ENCODE measurements around the gene SLITRK1. TPM values are rescaled to one million over a fixed set of nuclear protein-coding genes. Genes with fewer than 3 reads are reported as not detected.

The SLITRK1 gene
- total RNA-seq, 2 experiments from 2014 or later, result not detected

DNA sequence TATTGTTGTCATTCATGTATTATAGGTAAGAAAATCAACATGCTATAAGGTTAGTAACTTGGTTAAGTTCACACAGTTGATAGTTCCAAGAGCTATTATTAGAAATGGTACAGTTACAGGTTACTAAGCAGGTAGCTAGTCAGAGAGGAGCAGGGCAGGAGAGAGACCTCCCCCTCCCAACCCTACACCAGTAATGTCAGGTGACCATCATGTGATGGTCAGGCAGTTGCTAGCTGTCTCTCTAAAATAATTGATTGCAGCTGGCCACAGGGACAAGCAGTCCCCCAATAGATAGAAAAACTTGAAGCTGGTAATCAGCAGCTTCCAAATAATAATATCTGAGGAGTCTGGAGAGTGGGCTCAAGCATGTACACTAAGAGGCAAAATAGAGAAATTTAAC is 14.6 kb downstream of the SLITRK1 start:
- Histone ChIP-seq H3K9me3 (ENCODE audit: control insufficient read depth in 1 of 2, insufficient read depth in 1 of 2, low read length in 2 of 2) (peaks cover 0 to 7% of the 10 kb centered on the region in 2 experiments), H3K4me1 (ENCODE audit: insufficient read depth, low read length) (no peaks in the 10 kb centered on the region), H3K27me3 (ENCODE audit: control insufficient read depth in 1 of 2, insufficient read depth in 2 of 2, low read length in 2 of 2) (no peaks in the 10 kb centered on the region), H3K27ac (ENCODE audit: low read depth in 1 of 2, low read length in 2 of 2) (no peak overlapping the region), H3K4me3 (ENCODE audit: low read length) (no peak overlapping the region), H3K36me3 (ENCODE audit: insufficient read depth, low read length) (no peaks in the 10 kb centered on the region)
- Mint-ChIP-seq H3K4me1 (ENCODE audit: low read depth) (no peaks in the 10 kb centered on the region), H3K9me3 (peaks cover 3% of the 10 kb centered on the region), H3K36me3 (ENCODE audit: low read depth) (no peaks in the 10 kb centered on the region), H3K27ac (no peak overlapping the region), H3K27me3 (no peaks in the 10 kb centered on the region), H3K4me3 (no peak overlapping the region)
- ChIA-PET CTCF (no interaction called here), POLR2A (no interaction called here)
- ATAC-seq (ENCODE audit: poor library complexity), result no peak
- DNase-seq, result no peak
- no peak for TF ChIP-seq CTCF (IDR thresholded peaks at IDR 0.05)
- intact Hi-C loops (cut with DNase I, micrococcal nuclease), result no loop called here

DNA sequence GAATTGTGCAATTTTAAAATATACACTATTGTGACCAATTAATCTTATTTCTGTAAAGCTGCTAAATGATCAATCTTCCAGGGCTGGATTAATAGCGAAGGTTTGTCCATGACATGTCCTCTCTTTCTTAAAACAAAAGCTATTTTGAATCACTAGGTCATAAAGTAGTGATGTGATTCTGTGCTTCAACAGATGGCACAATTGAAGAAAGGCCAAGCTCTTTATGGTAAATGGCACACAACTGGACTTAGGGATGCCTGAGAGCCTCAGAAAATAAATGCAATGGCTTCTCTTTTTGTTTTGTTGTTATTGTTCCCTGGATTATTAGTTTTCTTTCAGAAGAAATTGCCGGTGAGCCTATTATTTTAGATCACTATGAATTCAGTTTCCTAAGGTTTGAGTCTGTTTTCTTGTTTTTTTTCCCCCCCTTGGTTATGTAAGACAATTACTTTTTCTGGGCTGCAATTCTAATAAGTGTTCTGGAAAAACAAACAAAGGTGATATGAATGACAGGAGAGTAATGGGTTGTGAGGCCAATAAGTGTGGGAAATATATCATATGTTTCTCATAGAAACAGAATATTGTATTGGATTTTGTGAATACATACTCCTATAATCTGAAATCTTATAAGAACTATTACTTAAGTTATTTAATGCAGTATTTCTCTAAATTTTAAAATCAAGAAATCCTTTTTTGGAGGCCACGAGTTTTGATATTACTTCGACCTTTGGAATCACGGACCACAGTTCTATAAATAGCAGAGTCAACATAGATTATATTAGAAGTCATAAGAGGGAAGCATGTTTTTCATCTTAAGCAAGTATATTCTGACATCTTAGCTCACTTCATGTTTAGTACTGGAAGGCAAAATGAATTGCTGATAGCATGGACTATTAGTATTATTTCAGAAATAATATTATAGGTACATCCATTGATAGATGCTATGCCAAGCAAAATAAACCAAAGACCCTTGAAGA is 16.8 kb downstream of the SLITRK1 start:
- ChIA-PET POLR2A (no interaction called here), CTCF (no interaction called here)
- Histone ChIP-seq H3K9me3 (ENCODE audit: control insufficient read depth in 1 of 2, insufficient read depth in 1 of 2, low read length in 2 of 2) (peaks cover 0 to 3% of the 10 kb centered on the region in 2 experiments), H3K27ac (ENCODE audit: low read depth in 1 of 2, low read length in 2 of 2) (no peak overlapping the region), H3K4me1 (ENCODE audit: insufficient read depth, low read length) (no peaks in the 10 kb centered on the region), H3K4me3 (ENCODE audit: low read length) (no peak overlapping the region), H3K36me3 (ENCODE audit: insufficient read depth, low read length) (no peaks in the 10 kb centered on the region), H3K27me3 (ENCODE audit: control insufficient read depth in 1 of 2, insufficient read depth in 2 of 2, low read length in 2 of 2) (no peaks in the 10 kb centered on the region)
- peaks cover 2% of the 10 kb centered on the region for H3K9me3 Mint-ChIP-seq
- no peak for DNase-seq
- intact Hi-C loops (cut with DNase I, micrococcal nuclease), result no loop called here
- H3K4me3 Mint-ChIP-seq, result no peak overlapping the region
- no peak for ATAC-seq (ENCODE audit: poor library complexity)
- no peaks in the 10 kb centered on the region for H3K27me3 Mint-ChIP-seq
- no peak overlapping the region for H3K27ac Mint-ChIP-seq
- H3K4me1 Mint-ChIP-seq (ENCODE audit: low read depth), result no peaks in the 10 kb centered on the region
- no peaks in the 10 kb centered on the region for H3K36me3 Mint-ChIP-seq (ENCODE audit: low read depth)
- TF ChIP-seq CTCF (IDR thresholded peaks at IDR 0.05), result no peak

DNA sequence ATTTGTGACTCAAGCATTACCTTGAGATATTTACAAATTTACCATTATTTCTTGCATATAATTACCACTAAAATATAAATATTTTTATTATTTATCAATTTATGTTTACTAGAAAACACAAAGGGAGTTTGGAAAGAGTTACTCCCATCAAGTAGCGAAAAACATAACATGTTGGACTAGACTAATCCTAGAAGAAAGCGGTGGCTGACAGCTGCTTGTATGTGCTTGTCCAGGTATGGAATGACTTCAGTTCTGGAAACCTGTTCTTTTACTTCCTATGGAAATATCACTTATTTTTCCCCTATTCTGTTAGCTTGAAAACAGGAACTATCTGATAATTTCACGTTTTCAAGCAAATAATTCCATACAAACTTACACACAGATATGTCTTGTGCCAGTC is 28.5 kb downstream of the SLITRK1 start:
- Mint-ChIP-seq H3K27ac (no peak overlapping the region), H3K4me3 (no peak overlapping the region), H3K4me1 (ENCODE audit: low read depth) (no peaks in the 10 kb centered on the region), H3K27me3 (no peaks in the 10 kb centered on the region), H3K9me3 (no peaks in the 10 kb centered on the region), H3K36me3 (ENCODE audit: low read depth) (no peaks in the 10 kb centered on the region)
- Histone ChIP-seq H3K27me3 (ENCODE audit: control insufficient read depth in 1 of 2, insufficient read depth in 2 of 2, low read length in 2 of 2) (no peaks in the 10 kb centered on the region), H3K36me3 (ENCODE audit: insufficient read depth, low read length) (no peaks in the 10 kb centered on the region), H3K27ac (ENCODE audit: low read depth in 1 of 2, low read length in 2 of 2) (no peak overlapping the region), H3K4me1 (ENCODE audit: insufficient read depth, low read length) (no peaks in the 10 kb centered on the region), H3K9me3 (ENCODE audit: control insufficient read depth in 1 of 2, insufficient read depth in 1 of 2, low read length in 2 of 2) (no peaks in the 10 kb centered on the region), H3K4me3 (ENCODE audit: low read length) (no peak overlapping the region)
- no peak for ATAC-seq (ENCODE audit: poor library complexity)
- DNase-seq, result no peak
- CTCF ChIA-PET, result no interaction called here
- no peak for TF ChIP-seq CTCF (IDR thresholded peaks at IDR 0.05)
- POLR2A ChIA-PET, result no interaction called here
- intact Hi-C loops (cut with DNase I, micrococcal nuclease), result no loop called here

Measured in CD4-positive, alpha-beta T cell (primary cell).